K562 (cell line): ENCODE measurements around the gene LPAR4. TPM values are rescaled to one million over a fixed set of nuclear protein-coding genes. Genes with fewer than 3 reads are reported as not detected.

ENCODE experiments used
- ATAC-seq: fragments of 200-7000 bp; cut with Tn5 transposase; 3 replicates; pipeline ENCODE4 v1.9.1; 2020; ENCODE audit warnings: moderate library complexity
- BruUV-seq: library from RNA; stranded (reverse); fragments of 400-500 nt; replicated peaks from 2 replicates; lab custom pipeline; 2021; lab: Mats Ljungman, UMichigan
- CTCF ChIA-PET: fragments of 300-600 bp; formaldehyde crosslinking; extraction: SDS; loops from one replicate; lab custom pipeline; 2021; ENCODE audit warnings: low intra/inter-chr PET ratio; lab: Yijun Ruan, JAX
- POLR2A ChIA-PET: fragments of 300-600, 350-650 bp; sonication (Branson Sonifier 250); formaldehyde crosslinking; extraction: SDS; loops from one replicate; lab custom pipeline; 2021; ENCODE audit warnings: antibody characterized with exemption, inconsistent platforms; lab: Yijun Ruan, JAX
- DNase-seq, 4 experiments: peaks; one replicate each; pipeline versions ENCODE4 v3.0.0 to v3.0.0-alpha.2; 2011 to 2018; ENCODE audit warnings: low spot score in 3 of 4, mixed read lengths in 3 of 4; ENCODE audit errors: extremely low read depth in 1 of 4
- FAIRE-seq: peaks from 2 replicates; lab custom pipeline; 2011; peaks lifted over from hg19 to GRCh38; lab: Jason Lieb, UNC
- H2AFZ ChIP-seq: 2 replicates; pipeline ENCODE4 v1.6.0; 2011; ENCODE audit warnings: low read depth, low read length, control low read depth, inconsistent platforms
- H3K27ac ChIP-seq: fragments of 200-600 bp; 3 replicates; pipeline ENCODE4 v1.8.0; 2011; ENCODE audit warnings: low read depth, mild to moderate bottlenecking, control low read depth, inconsistent platforms, low read length, moderate library complexity, mixed read lengths; ENCODE audit errors: extremely low read depth
- H3K27me3 ChIP-seq, 2 experiments: fragments of 300-600 bp in 1 of 2; 2 replicates in 1 of 2; 3 replicates in 1 of 2; pipeline versions ENCODE4 v1.6.0 to v1.8.0; 2011; ENCODE audit warnings: inconsistent platforms in 2 of 2, low read length in 2 of 2, mild to moderate bottlenecking in 1 of 2, mixed read lengths in 1 of 2, moderate library complexity in 1 of 2; ENCODE audit not compliant: control insufficient read depth in 2 of 2, insufficient read depth in 2 of 2
- H3K36me3 ChIP-seq: fragments of 300-600 bp; 3 replicates; pipeline ENCODE4 v1.8.0; 2011; ENCODE audit warnings: mild to moderate bottlenecking, low read length, inconsistent platforms; ENCODE audit not compliant: control insufficient read depth, insufficient read depth
- H3K4me1 ChIP-seq, 2 experiments: fragments of 200-600 bp in 1 of 2; replicated peaks in 1 of 2; 2 replicates in 1 of 2; 3 replicates in 1 of 2; pipeline versions ENCODE4 v1.5.1 to v1.8.0; 2011; ENCODE audit warnings: inconsistent platforms in 2 of 2, low read length in 2 of 2, mild to moderate bottlenecking in 1 of 2, mixed read lengths in 1 of 2, moderate library complexity in 1 of 2; ENCODE audit not compliant: control insufficient read depth in 2 of 2, insufficient read depth in 2 of 2
- H3K4me2 ChIP-seq: 2 replicates; pipeline ENCODE4 v1.6.1; 2011; ENCODE audit warnings: low read length, control low read depth, inconsistent platforms, mixed read lengths; ENCODE audit not compliant: insufficient read depth
- H3K4me3 ChIP-seq: fragments of 200-600 bp; sonication (generic), shearing (Covaris generic); 2 replicates; pipeline ENCODE4 v1.5.1; 2016; ENCODE audit warnings: control low read depth, inconsistent platforms
- H3K79me2 ChIP-seq: fragments of 200-600 bp; 3 replicates; pipeline ENCODE4 v1.8.0; 2011; ENCODE audit warnings: low read length, inconsistent platforms; ENCODE audit not compliant: control insufficient read depth, insufficient read depth
- H3K9ac ChIP-seq, 2 experiments: 2 replicates each; pipeline versions ENCODE4 v1.6.0 to v1.6.1; 2011; ENCODE audit warnings: low read depth in 2 of 2, low read length in 2 of 2, control low read depth in 1 of 2, inconsistent platforms in 1 of 2, mild to moderate bottlenecking in 1 of 2, mixed read lengths in 1 of 2; ENCODE audit not compliant: insufficient read depth in 1 of 2
- H3K9me1 ChIP-seq: one replicate; pipeline ENCODE4 v1.6.0; 2011; ENCODE audit warnings: inconsistent platforms, mild to moderate bottlenecking, low read length, moderate library complexity; ENCODE audit not compliant: control insufficient read depth, insufficient read depth
- H3K9me3 ChIP-seq: replicated peaks from 2 replicates; pipeline ENCODE4 v1.5.1; 2011; ENCODE audit warnings: low read depth, low read length, inconsistent platforms; ENCODE audit not compliant: control insufficient read depth, insufficient read depth
- H4K20me1 ChIP-seq: replicated peaks from 2 replicates; pipeline ENCODE4 v1.6.1; 2011; ENCODE audit warnings: low read length, inconsistent platforms, mixed read lengths; ENCODE audit not compliant: control insufficient read depth, insufficient read depth
- BCOR ChIP-seq: fragments of 450-650 bp; IDR thresholded peaks from 2 replicates; pipeline ENCODE4 v1.6.1; 2016
- EP300 ChIP-seq: IDR thresholded peaks from 2 replicates; pipeline ENCODE4 v1.6.1; 2012; ENCODE audit warnings: low read length, improper control_type of control experiment
- ETS1 ChIP-seq: conservative IDR thresholded peaks from 2 replicates; pipeline ENCODE4 v1.6.1; 2011; ENCODE audit warnings: low read depth, mild to moderate bottlenecking, low read length; ENCODE audit not compliant: control insufficient read depth
- HMBOX1 ChIP-seq: sonication (generic); IDR thresholded peaks from 2 replicates; pipeline ENCODE4 v1.6.1; 2016
- HNRNPL ChIP-seq: fragments of 200-400 bp; formaldehyde crosslinking; IDR thresholded peaks from 2 replicates; pipeline ENCODE4 v1.6.1; 2017; ENCODE audit warnings: low read depth, mild to moderate bottlenecking, low read length
- NCOA4 ChIP-seq: fragments of 450-650 bp; IDR thresholded peaks from 2 replicates; pipeline ENCODE4 v1.6.1; 2018; ENCODE audit warnings: mild to moderate bottlenecking; ENCODE audit not compliant: partially characterized antibody
- SNRNP70 ChIP-seq: fragments of 200-400 bp; formaldehyde crosslinking; optimal IDR thresholded peaks from 2 replicates; pipeline ENCODE3; 2017; ENCODE audit warnings: low read depth, low read length
- TBP ChIP-seq: optimal IDR thresholded peaks from 2 replicates; pipeline ENCODE3; 2011; ENCODE audit warnings: low read depth, low read length, improper control_type of control experiment
- ZNF586 ChIP-seq: fragments of 450-650 bp; formaldehyde crosslinking; conservative IDR thresholded peaks from 2 replicates; pipeline ENCODE4 v1.4.0; 2020; ENCODE audit warnings: mild to moderate bottlenecking, moderate library complexity
- WGBS: fragments of 100-300 bp; shearing (Covaris generic); methylation state at CpG from one replicate; pipeline ENCODE4 v1.1.6; 2016; ENCODE audit warnings: low coverage, mixed read lengths; ENCODE audit not compliant: insufficient coverage; ENCODE audit errors: missing lambda C conversion rate; 5-methylcytosine and 5-hydroxymethylcytosine counted together
- in situ Hi-C: fragments of 300-500 bp; cut with MboI; formaldehyde crosslinking; loops from 4 replicates; pipeline ENCODE4 v1.15.0; 2018; ENCODE audit warnings: inconsistent platforms, mixed read lengths
- intact Hi-C: fragments of 100-400 bp; cut with micrococcal nuclease; formaldehyde crosslinking; loops from 2 replicates; pipeline ENCODE4 v1.14.2; 2022
- polyA plus RNA-seq, 8 experiments: library from polyadenylated mRNA; depleted of rRNA in 4 of 8; stranded (reverse) in 5 of 8; unstranded in 3 of 8; fragments of >200 nt; fragmentation: Nextera tagmentation in 2 of 8; fragmentation: Illumina TruSeq in 1 of 8; extraction: Ambion mirVana in 2 of 8; extraction: Trizol in 1 of 8; gene quantifications; 2 replicates each; pipeline versions ENCODE4 v1.2.1 to v1.2.3, GENCODE V29; 2011 to 2014; ENCODE audit warnings: inconsistent platforms in 1 of 8, missing spikeins in 1 of 8
- total RNA-seq, 7 experiments: library from RNA; depleted of rRNA in 6 of 7; stranded (reverse); fragments of >200 nt in 6 of 7; fragmentation: Illumina TruSeq in 2 of 7; extraction: Trizol in 2 of 7; gene quantifications; 2 replicates each; pipeline versions ENCODE4 v1.2.1 to v1.2.3, GENCODE V29; 2011 to 2021; ENCODE audit warnings: low replicate concordance in 1 of 7

Gene LPAR4
- total and polyA plus RNA-seq, 9 of the 15 experiments (the other 6 are each of a cell fraction or from before 2014, with no cell fraction given), result not detected

- no TSS peak for BruUV-seq
- TF ChIP-seq HMBOX1 (no peak), TBP (no peak), ZNF586 (CRISPR knock-in tag) (no peak), SNRNP70 (no peak), NCOA4 (no peak), EP300 (no peak), BCOR (no peak), ETS1 (no peak), HNRNPL (no peak)
- Histone ChIP-seq H3K4me1 (no peaks in the 10 kb centered on the region), H3K4me2 (no peak overlapping the region), H3K27ac (no peak overlapping the region), H3K27me3 (no peaks in the 10 kb centered on the region), H3K79me2 (no peaks in the 10 kb centered on the region), H3K9ac (no peak overlapping the region), H3K36me3 (no peaks in the 10 kb centered on the region), H3K9me1 (no peaks in the 10 kb centered on the region), H2AFZ (no peak overlapping the region), H4K20me1 (no peaks in the 10 kb centered on the region), H3K4me3 (no peak overlapping the region), H3K9me3 (no peaks in the 10 kb centered on the region)
- CTCF ChIA-PET, result no interaction called here
- in situ Hi-C loops, result no loop called here
- ATAC-seq, result no peak
- no peak for DNase-seq
- POLR2A ChIA-PET, result no interaction called here
- 0% methylated on average over 3 of the region's 3 CpGs for WGBS
- intact Hi-C loops, result no loop called here
- no peak for FAIRE-seq
These were observed 6.1 kb downstream of the LPAR4 start for GRCh38 chrX:78753571-78753970.
